ENCODE data around the gene TFB2M. TPM values are rescaled to one million over a fixed set of nuclear protein-coding genes. Genes with fewer than 3 reads are reported as not detected.

TFB2M gene
- total and polyA plus RNA-seq, 2 donors (not counting 1 experiment from before 2014, with no cell fraction given), result 8.8 to 11.6 TPM

DNA sequence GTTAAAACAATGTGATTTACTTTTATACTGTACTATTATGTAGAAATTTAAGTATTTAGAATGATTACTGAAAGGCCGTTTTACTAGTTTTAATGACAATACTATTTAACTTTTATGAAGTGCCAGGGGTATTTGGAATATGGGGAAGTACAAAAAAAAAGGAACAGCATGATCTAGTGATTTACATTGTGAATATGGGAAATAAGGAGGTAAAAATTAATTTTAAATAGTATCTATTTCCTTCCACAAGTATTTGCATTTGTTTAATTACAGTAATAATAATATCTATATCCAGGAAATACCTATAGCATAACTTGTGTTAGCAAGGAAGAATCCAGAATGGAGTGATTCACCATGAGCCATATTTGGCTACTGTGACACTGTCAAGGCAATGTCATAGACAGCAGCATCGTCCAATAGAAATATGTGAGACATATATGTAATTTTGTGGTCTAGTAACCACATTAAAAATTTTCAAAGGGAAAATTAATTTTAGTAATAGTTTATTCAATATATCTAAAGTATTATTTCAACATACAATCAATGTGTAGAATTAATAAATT lies 22.2 kb upstream of the TFB2M start:
- POLR2A ChIA-PET, result no interaction called here
- Histone ChIP-seq H3K27ac (ENCODE audit: low read length in 2 of 2) (no peak overlapping the region), H3K79me2 (ENCODE audit: control insufficient read depth, insufficient read depth, low read length) (peaks cover 77% of the 10 kb centered on the region), H3K36me3 (replicated peaks in 1 of 2; ENCODE audit: control extremely low read depth in 1 of 2, control insufficient read depth in 1 of 2, extremely low read depth in 1 of 2, insufficient read depth in 2 of 2, low read length in 1 of 2) (peaks cover 1 to 25% of the 10 kb centered on the region in 2 experiments), H4K20me1 (ENCODE audit: control insufficient read depth, insufficient read depth, low read length, poor library complexity, severe bottlenecking) (peaks cover 50% of the 10 kb centered on the region), H3K4me1 (ENCODE audit: control insufficient read depth in 2 of 2, insufficient read depth in 2 of 2, low read length in 2 of 2) (no peaks in the 10 kb centered on the region), H3K9ac (ENCODE audit: low read length) (no peak overlapping the region), H2AFZ (ENCODE audit: insufficient read depth, low read depth, low read length, poor library complexity, severe bottlenecking) (no peak overlapping the region), H3K4me2 (replicated peaks; ENCODE audit: low read depth, low read length, poor library complexity, severe bottlenecking) (no peak overlapping the region), H3K9me3 (ENCODE audit: control extremely low read depth in 1 of 3, control insufficient read depth in 2 of 3, insufficient read depth in 1 of 3, low read length in 2 of 3) (peaks cover 0 to 5% (median 3%) of the 10 kb centered on the region in 3 donors), H3K27me3 (replicated peaks in 1 of 4; ENCODE audit: control extremely low read depth in 1 of 4, control insufficient read depth in 3 of 4, insufficient read depth in 4 of 4, low read length in 3 of 4) (no peaks in the 10 kb centered on the region), H3K4me3 (ENCODE audit: control extremely low read depth in 1 of 5, extremely low read depth in 1 of 5, insufficient read depth in 1 of 5, low read depth in 2 of 5, low read length in 4 of 5) (no peak overlapping the region)
- Mint-ChIP-seq H3K9me3 (ENCODE audit: insufficient read depth) (peaks cover 3% of the 10 kb centered on the region), H3K27me3 (no peaks in the 10 kb centered on the region), H3K4me1 (peaks cover 31% of the 10 kb centered on the region), H3K27ac (no peak overlapping the region), H3K4me3 (no peak overlapping the region)
- no peak for TF ChIP-seq EZH2 (IDR thresholded peaks at IDR 0.05; ENCODE audit: borderline replicate concordance, insufficient read depth, low read depth, low read length, poor library complexity, severe bottlenecking)
- TF ChIP-seq, protein P1, sequence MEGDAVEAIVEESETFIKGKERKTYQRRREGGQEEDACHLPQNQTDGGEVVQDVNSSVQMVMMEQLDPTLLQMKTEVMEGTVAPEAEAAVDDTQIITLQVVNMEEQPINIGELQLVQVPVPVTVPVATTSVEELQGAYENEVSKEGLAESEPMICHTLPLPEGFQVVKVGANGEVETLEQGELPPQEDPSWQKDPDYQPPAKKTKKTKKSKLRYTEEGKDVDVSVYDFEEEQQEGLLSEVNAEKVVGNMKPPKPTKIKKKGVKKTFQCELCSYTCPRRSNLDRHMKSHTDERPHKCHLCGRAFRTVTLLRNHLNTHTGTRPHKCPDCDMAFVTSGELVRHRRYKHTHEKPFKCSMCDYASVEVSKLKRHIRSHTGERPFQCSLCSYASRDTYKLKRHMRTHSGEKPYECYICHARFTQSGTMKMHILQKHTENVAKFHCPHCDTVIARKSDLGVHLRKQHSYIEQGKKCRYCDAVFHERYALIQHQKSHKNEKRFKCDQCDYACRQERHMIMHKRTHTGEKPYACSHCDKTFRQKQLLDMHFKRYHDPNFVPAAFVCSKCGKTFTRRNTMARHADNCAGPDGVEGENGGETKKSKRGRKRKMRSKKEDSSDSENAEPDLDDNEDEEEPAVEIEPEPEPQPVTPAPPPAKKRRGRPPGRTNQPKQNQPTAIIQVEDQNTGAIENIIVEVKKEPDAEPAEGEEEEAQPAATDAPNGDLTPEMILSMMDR (IDR thresholded peaks at IDR 0.05), result no peak
- CTCF ChIA-PET, result no interaction called here
- DNase-seq, result no peak
- intact Hi-C loops (cut with micrococcal nuclease), result no loop called here
- no peak for ATAC-seq (ENCODE audit: low read depth)
- WGBS (ENCODE audit: insufficient coverage), result no CpG with 5 or more reads among the region's 2 CpGs

- TF ChIP-seq, protein P1 (IDR thresholded peaks at IDR 0.05), result no peak
- DNase-seq, result no peak
- no peak overlapping the region for H3K9ac ChIP-seq (ENCODE audit: low read length)
- Mint-ChIP-seq H3K4me1 (peaks cover 33% of the 10 kb centered on the region), H3K9me3 (ENCODE audit: insufficient read depth) (peaks cover 3% of the 10 kb centered on the region), H3K27me3 (no peaks in the 10 kb centered on the region), H3K27ac (no peak overlapping the region), H3K4me3 (no peak overlapping the region)
- H3K4me3 ChIP-seq (ENCODE audit: control extremely low read depth in 1 of 5, extremely low read depth in 1 of 5, insufficient read depth in 1 of 5, low read depth in 2 of 5, low read length in 4 of 5), result no peak overlapping the region
- CTCF ChIA-PET, result no interaction called here
- peak overlapping the region in 1 of 2 donors; percentile 57 for H3K27ac ChIP-seq (ENCODE audit: low read length in 2 of 2)
- H3K27me3 ChIP-seq (replicated peaks in 1 of 4; ENCODE audit: control extremely low read depth in 1 of 4, control insufficient read depth in 3 of 4, insufficient read depth in 4 of 4, low read length in 3 of 4), result no peaks in the 10 kb centered on the region
- H3K9me3 ChIP-seq (ENCODE audit: control extremely low read depth in 1 of 3, control insufficient read depth in 2 of 3, insufficient read depth in 1 of 3, low read length in 2 of 3), result peaks cover 0 to 5% (median 3%) of the 10 kb centered on the region in 3 donors
- no peak for ATAC-seq (ENCODE audit: low read depth)
- H2AFZ ChIP-seq (ENCODE audit: insufficient read depth, low read depth, low read length, poor library complexity, severe bottlenecking), result no peak overlapping the region
- POLR2A ChIA-PET, result no interaction called here
- no peak overlapping the region for H3K4me2 ChIP-seq (replicated peaks; ENCODE audit: low read depth, low read length, poor library complexity, severe bottlenecking)
- peaks cover 53% of the 10 kb centered on the region for H4K20me1 ChIP-seq (ENCODE audit: control insufficient read depth, insufficient read depth, low read length, poor library complexity, severe bottlenecking)
- no peaks in the 10 kb centered on the region for H3K4me1 ChIP-seq (ENCODE audit: control insufficient read depth in 2 of 2, insufficient read depth in 2 of 2, low read length in 2 of 2)
- H3K36me3 ChIP-seq (replicated peaks in 1 of 2; ENCODE audit: control extremely low read depth in 1 of 2, control insufficient read depth in 1 of 2, extremely low read depth in 1 of 2, insufficient read depth in 2 of 2, low read length in 1 of 2), result peaks cover 1 to 23% of the 10 kb centered on the region in 2 experiments
- no CpG with 5 or more reads among the region's 3 CpGs for WGBS (ENCODE audit: insufficient coverage)
- intact Hi-C loops (cut with micrococcal nuclease), result no loop called here
- peaks cover 77% of the 10 kb centered on the region for H3K79me2 ChIP-seq (ENCODE audit: control insufficient read depth, insufficient read depth, low read length)
Measured at GRCh38 chr1:246587606-246588005, 21.5 kb upstream of the TFB2M start.

Measured in B cell (primary cell).